PC-3 (cell line): ENCODE data around the gene ADM2.

Experiments used
- EZH2 ChIP-seq: fragments of 300-600 bp; sonication (generic); IDR thresholded peaks from one replicate; pipeline ENCODE4 v1.6.1; 2017; ENCODE audit warnings: antibody characterized with exemption, mild to moderate bottlenecking, low read length; ENCODE audit not compliant: unreplicated experiment
- EZH2phosphoT487 ChIP-seq: fragments of 300-600 bp; sonication (generic); IDR thresholded peaks from 2 replicates; pipeline ENCODE4 v1.6.1; 2018; ENCODE audit warnings: mild to moderate bottlenecking, antibody characterized with exemption, low read length, borderline replicate concordance

GRCh38 chr22:50485221-50486131 lies 4.1 kb downstream of the ADM2 start:
- TF ChIP-seq EZH2 (no peak), EZH2phosphoT487 (no peak)
